ENCODE data around the gene TMEM63B.

GRCh38 chr6:44143731-44144130 is 16.4 kb downstream of the TMEM63B start:
- TF ChIP-seq EP300 (IDR thresholded peaks at IDR 0.05; ENCODE audit: borderline replicate concordance) (no peak), MAX (IDR thresholded peaks at IDR 0.05) (no peak), FOXM1 (IDR thresholded peaks at IDR 0.05; ENCODE audit: borderline replicate concordance, low read depth) (no peak)
